ENCODE results near the gene EFNA3.

The EFNA3 gene

DNA sequence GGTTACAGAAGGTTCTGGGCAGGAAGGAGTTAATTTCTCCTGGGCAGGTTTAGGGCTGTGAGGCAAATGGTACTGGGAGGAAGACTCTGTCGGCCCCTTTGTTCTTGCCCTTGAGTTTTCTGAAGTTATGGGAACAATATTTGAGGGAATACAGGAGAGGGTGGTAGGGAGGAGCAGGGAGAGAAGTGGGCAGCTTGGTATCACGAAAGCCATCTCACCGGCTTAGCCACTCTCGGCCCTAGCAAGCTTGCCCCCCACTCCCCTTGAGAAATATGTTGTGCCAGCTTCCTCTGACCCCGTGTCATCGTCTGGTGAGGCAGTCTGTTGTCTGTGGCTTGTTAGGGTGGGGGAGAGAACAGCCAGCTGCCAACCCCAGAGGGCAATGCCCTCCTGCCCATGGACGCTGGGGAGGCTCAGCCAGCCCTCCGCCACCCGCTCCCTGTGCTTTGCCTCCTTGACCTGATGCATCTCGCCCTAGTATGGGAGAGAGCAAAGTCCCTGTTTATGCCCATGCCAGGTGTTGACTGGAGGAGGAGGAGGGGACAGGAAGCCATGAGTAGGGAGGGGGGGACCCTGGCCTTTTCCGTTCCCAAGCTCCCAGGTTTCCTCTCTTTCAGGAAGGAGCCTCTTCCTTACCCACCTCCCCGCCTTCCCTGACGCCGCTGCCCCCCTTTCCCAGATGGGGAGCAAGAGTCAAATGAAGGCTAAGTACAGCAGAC, 50.3 kb downstream of the EFNA3 start:
- in situ Hi-C loops (cut with MboI; ENCODE audit: low sequenced_read_pairs), result no loop called here

DNA sequence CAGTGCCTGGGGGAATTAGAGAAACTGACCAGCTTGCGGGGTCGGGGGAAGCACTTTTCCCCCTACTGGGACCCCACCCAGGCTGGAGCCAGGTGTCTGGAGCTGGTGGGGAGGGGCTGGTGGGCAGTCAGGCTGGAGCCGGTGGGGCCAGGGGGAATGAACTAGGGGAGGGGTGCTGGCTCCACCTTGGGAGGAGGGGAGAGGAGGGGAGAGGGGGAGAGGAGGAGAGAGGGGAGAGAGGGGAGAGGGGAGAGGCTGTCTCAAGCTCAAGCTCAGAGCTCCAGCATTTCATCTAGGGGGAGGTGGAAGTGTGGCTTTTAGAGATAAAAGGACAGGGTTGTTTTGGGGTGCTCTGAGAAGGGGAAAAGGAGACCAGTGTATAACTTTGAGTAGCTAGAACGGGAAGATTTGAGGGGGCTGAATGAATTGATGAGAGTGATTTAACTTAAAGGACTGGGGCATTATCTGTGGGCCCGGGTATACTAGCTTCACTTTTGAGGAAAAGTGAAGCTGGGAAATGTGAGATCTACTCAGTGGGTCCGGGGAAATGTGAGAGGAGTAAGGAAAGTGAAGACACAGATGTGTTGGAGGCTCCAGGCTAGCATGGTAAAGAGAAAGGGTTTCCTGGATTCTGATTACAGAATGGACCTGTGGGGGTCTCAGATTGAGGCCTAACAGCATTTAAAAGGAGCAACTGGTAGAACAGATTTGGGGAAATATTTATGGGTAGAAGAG, 51.8 kb downstream of the EFNA3 start:
- in situ Hi-C loops (cut with MboI; ENCODE audit: low sequenced_read_pairs), result no loop called here

DNA sequence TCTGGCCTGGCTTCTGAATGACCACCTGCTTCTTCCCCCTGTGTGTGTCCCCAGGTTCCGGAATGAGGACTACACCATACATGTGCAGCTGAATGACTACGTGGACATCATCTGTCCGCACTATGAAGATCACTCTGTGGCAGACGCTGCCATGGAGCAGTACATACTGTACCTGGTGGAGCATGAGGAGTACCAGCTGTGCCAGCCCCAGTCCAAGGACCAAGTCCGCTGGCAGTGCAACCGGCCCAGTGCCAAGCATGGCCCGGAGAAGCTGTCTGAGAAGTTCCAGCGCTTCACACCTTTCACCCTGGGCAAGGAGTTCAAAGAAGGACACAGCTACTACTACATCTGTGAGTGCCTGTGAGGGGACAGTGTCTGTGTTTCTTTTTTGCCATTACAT, 52.6 kb downstream of the EFNA3 start:
- in situ Hi-C loops (cut with MboI; ENCODE audit: low sequenced_read_pairs), result no loop called here

DNA sequence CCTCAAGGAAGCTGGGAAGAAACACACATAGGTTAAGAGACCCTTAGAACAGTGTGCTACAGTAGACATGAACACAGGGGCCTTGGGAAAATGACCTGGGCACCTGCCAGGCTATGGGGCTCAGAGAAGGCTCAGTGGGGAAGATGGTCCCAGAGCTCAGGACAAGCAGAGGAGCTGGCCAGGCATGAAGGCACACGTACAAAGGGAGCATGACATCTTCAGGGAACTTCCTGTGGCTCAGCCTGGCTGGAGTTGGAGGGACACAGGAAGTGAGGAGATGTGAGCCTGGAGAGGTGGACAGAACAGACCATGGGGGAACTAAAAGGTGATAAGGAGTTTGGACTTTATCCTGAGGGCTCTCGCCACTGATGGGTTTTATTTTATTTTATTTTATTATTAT, 53.2 kb downstream of the EFNA3 start:
- in situ Hi-C loops (cut with MboI; ENCODE audit: low sequenced_read_pairs), result no loop called here

DNA sequence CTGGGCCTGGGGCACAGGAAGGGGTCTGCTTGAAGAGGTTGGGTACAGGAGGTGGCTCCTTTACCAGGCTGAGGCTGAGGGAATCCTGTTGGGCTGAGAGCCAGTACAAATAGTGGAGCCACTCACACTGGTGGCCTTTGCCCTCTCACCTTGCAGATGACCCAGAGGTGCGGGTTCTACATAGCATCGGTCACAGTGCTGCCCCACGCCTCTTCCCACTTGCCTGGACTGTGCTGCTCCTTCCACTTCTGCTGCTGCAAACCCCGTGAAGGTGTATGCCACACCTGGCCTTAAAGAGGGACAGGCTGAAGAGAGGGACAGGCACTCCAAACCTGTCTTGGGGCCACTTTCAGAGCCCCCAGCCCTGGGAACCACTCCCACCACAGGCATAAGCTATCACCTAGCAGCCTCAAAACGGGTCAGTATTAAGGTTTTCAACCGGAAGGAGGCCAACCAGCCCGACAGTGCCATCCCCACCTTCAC, 55.2 kb downstream of the EFNA3 start:
- in situ Hi-C loops (cut with MboI; ENCODE audit: low sequenced_read_pairs), result no loop called here

DNA sequence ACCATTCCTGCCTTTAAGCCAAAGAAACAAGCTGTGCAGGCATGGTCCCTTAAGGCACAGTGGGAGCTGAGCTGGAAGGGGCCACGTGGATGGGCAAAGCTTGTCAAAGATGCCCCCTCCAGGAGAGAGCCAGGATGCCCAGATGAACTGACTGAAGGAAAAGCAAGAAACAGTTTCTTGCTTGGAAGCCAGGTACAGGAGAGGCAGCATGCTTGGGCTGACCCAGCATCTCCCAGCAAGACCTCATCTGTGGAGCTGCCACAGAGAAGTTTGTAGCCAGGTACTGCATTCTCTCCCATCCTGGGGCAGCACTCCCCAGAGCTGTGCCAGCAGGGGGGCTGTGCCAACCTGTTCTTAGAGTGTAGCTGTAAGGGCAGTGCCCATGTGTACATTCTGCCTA, 55.7 kb downstream of the EFNA3 start:
- in situ Hi-C loops (cut with MboI; ENCODE audit: low sequenced_read_pairs), result no loop called here

DNA sequence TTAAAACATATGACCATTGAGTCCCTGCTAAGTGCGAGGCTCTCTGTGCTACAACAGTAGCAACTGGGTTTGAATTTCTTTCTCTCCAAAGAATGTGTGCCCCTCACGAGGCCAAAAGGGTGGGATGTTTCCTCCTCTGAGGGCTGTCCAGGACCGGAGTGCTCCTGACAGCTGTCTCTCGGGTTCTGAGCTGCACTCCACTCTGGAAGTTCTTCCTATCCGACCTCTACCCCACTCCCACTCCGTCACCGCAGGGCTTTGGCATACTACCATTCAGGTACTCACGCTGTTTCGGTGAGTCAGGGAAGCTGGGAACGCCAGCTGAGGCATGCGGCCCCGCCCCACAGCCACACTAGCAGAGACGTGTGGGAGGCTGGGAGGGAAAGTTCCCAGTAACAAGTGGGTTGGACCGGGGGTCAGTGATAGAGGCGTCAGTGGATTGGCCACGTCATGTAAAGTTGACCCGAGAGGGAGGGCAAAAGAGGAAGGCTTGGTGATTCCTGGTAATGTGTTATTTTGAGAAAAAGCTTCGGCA, 56.3 kb downstream of the EFNA3 start:
- in situ Hi-C loops (cut with MboI; ENCODE audit: low sequenced_read_pairs), result no loop called here

DNA sequence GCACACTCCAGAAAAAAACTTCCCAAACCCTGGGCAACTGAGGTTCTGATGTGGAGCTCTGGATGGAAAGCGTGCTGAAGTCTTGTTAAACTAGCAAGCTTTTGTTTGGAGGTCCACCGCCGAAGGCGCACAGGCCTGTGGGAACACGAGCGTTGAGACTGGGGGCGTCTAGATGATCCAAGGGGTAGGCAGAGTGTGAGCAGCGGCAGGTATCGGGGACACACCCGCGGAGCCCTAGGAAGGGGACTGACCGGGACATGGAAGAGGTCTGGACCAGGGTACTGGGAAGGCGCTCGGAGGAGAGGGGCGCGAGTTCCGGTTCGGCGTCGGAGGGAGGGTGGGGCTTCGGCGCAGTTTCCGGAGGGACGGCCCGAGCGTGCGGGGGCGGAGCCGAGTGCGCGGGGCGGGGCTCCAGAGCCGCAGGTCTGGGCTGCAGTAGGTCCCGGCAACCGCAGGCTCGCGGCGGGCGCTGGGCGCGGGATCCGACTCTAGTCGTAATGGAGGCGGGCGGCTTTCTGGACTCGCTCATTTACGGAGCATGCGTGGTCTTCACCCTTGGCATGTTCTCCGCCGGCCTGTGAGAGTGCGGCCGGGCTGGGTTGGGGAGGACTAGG, 56.9 kb downstream of the EFNA3 start, which contains the start of gene SLC50A1:
TSS of gene SLC50A1 (plus strand) at position 438 of the 614 bp plus-strand sequence. CDS start at position 498, 60 bp downstream.
- in situ Hi-C loops (cut with MboI; ENCODE audit: low sequenced_read_pairs), result no loop called here

DNA sequence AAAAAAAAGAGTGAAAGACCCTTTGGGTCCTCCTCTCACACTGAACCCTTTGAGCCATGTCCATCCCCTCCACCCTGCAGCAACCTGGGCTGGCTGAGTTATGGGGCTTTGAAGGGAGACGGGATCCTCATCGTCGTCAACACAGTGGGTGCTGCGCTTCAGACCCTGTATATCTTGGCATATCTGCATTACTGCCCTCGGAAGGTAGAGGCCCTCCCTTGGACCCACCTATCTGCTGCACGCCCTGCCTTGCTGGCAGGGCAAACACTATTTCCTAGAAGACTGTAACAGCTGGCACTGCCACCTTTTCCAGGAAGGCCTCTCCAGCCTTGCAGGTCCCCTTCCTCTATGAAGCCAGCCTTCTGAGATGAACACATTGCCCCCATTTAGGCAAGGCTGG, 58.1 kb downstream of the EFNA3 start:
- in situ Hi-C loops (cut with MboI; ENCODE audit: low sequenced_read_pairs), result no loop called here

Data from HL-60/S4 treated with retinoic acid at 250 ng/mL for 4 days and 3 days (cell line).